T-cell (primary cell): ENCODE measurements around the gene SPINK4. TPM values are rescaled to one million over a fixed set of nuclear protein-coding genes. Genes with fewer than 3 reads are reported as not detected.

Source experiments
- ATAC-seq, 4 experiments: fragments of 200-7000 bp in 3 of 4; fragments of 150-1000 bp in 1 of 4; cut with Tn5 transposase; replicated peaks in 1 of 4; 1 replicate in 3 of 4; 2 replicates in 1 of 4; pipeline ENCODE4 v1.10.0; 2021; ENCODE audit warnings: moderate library complexity in 3 of 4, mild to moderate bottlenecking in 2 of 4, moderate number of reproducible peaks in 1 of 4
- CTCF ChIA-PET, 2 donors: fragments of 300-600 bp; sonication (Branson Sonifier 250); formaldehyde crosslinking; loops; one replicate each; lab custom pipeline; 2022; ENCODE audit warnings: antibody characterized with exemption in 2 of 2; lab: Charles Lee
- POLR2A ChIA-PET, 2 donors: fragments of 300-600 bp; sonication (Branson Sonifier 250); formaldehyde crosslinking; loops; one replicate each; lab custom pipeline; 2022; ENCODE audit warnings: antibody characterized with exemption in 2 of 2; lab: Charles Lee
- DNase-seq, 35 experiments: peaks; one replicate each; pipeline versions ENCODE4 v3.0.0 to v3.0.0-alpha.2; 2013 to 2023
- H3K27ac ChIP-seq: one replicate; pipeline ENCODE4 v1.5.1; 2013; ENCODE audit warnings: low read length
- H3K27me3 ChIP-seq, 2 experiments: replicated peaks in 1 of 2; 1 replicate in 1 of 2; 2 replicates in 1 of 2; pipeline versions ENCODE4 v1.6.1 to v1.7.0; 2013; ENCODE audit warnings: low read length in 1 of 2, mixed read lengths in 1 of 2; ENCODE audit not compliant: control insufficient read depth in 2 of 2, insufficient read depth in 2 of 2; ENCODE audit errors: extremely low read depth in 1 of 2
- H3K36me3 ChIP-seq, 2 donors: 1 replicate in 1 of 2; 2 replicates in 1 of 2; pipeline versions ENCODE4 v1.6.1 to v1.7.0; 2013; ENCODE audit warnings: low read length in 1 of 2; ENCODE audit not compliant: control insufficient read depth in 2 of 2, insufficient read depth in 1 of 2; ENCODE audit errors: extremely low read depth in 1 of 2
- H3K4me1 ChIP-seq, 2 experiments: 1 replicate in 1 of 2; 2 replicates in 1 of 2; pipeline versions ENCODE4 v1.6.1 to v1.7.0; 2013; ENCODE audit warnings: low read length in 2 of 2, mixed read lengths in 1 of 2; ENCODE audit not compliant: insufficient read depth in 2 of 2, control insufficient read depth in 1 of 2; ENCODE audit errors: extremely low read depth in 1 of 2
- H3K4me3 ChIP-seq, 2 donors: 1 replicate in 1 of 2; 2 replicates in 1 of 2; pipeline versions ENCODE4 v1.5.1 to v1.7.0; 2013; ENCODE audit warnings: mild to moderate bottlenecking in 2 of 2, low read length in 1 of 2, moderate library complexity in 1 of 2; ENCODE audit not compliant: control insufficient read depth in 1 of 2; ENCODE audit errors: extremely low read depth in 1 of 2
- H3K9me3 ChIP-seq: 2 replicates; pipeline ENCODE4 v1.7.0; 2013
- H3K27ac Mint-ChIP-seq, 2 donors: one replicate each; pipeline ENCODE4 v1.8.0; 2020 to 2021; ENCODE audit warnings: mild to moderate bottlenecking in 2 of 2, mixed read lengths in 2 of 2
- H3K27me3 Mint-ChIP-seq, 2 donors: one replicate each; pipeline ENCODE4 v1.8.0; 2021 to 2022; ENCODE audit warnings: mixed read lengths in 2 of 2
- H3K36me3 Mint-ChIP-seq: one replicate; pipeline ENCODE4 v1.8.0; 2021; ENCODE audit warnings: mixed read lengths
- H3K4me1 Mint-ChIP-seq, 3 donors: one replicate each; pipeline ENCODE4 v1.8.0; 2020 to 2022; ENCODE audit warnings: mixed read lengths in 3 of 3, mild to moderate bottlenecking in 1 of 3
- H3K4me3 Mint-ChIP-seq, 3 donors: one replicate each; pipeline ENCODE4 v1.8.0; 2020 to 2022; ENCODE audit warnings: mild to moderate bottlenecking in 3 of 3, mixed read lengths in 3 of 3, moderate library complexity in 3 of 3
- H3K9me3 Mint-ChIP-seq, 3 donors: one replicate each; pipeline ENCODE4 v1.8.0; 2020 to 2022; ENCODE audit warnings: mixed read lengths in 3 of 3
- WGBS: methylation state at CpG from one replicate; pipeline ENCODE4 v1.1.5; 2013; ENCODE audit warnings: missing lambda C conversion rate; ENCODE audit not compliant: insufficient coverage; 5-methylcytosine and 5-hydroxymethylcytosine counted together
- total RNA-seq, 35 experiments: library from RNA in 6 of 35; stranded (reverse) in 6 of 35; fragments of 120-200 nt in 1 of 35; gene quantifications; one replicate each; pipeline versions ENCODE4 v1.2.1 to v1.2.4 and lab custom pipeline; 2013 to 2026

The SPINK4 gene
- total RNA-seq, 5 donors from 2014 or later (not counting 1 experiment from before 2014, with no cell fraction given): not detected

DNA sequence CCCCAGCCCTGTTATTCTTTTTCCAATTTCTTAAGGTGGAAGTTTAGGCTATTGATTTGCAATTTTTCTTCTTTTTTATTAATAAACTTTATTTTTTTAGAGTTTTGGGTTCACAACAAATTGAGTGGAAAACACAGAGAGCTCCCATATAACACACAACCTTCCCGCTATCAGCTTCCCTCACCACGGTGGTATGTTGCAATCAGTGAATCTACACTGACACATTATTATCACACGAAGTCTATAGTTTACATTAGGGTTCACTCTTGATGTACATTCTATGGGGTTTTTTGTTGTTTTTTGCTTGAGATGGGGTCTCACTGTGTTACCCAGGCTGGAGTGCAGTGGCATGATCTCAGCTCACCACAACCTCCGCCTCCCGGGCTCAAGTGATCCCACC, 45.5 kb downstream of the SPINK4 start:
- H3K27ac ChIP-seq: no peak overlapping the region
- ChIA-PET CTCF (interaction anchor here (0.6 to 1.2 kb wide), 3 partner anchors 11 to 32 kb away, joined by 4 to 7 read pairs (median 5); no protein-coding TSS in a partner anchor), POLR2A (interaction anchor here (0.7 kb wide), 2 partner anchors 19 to 1663 kb away, joined by 3 to 4 read pairs; no protein-coding TSS in a partner anchor)
- H3K27me3 ChIP-seq: no peaks in the 10 kb centered on the region
- no peak overlapping the region for H3K4me3 ChIP-seq
- no peaks in the 10 kb centered on the region for H3K27me3 Mint-ChIP-seq
- H3K9me3 ChIP-seq: no peaks in the 10 kb centered on the region
- peaks cover 0 to 19% (median 17%) of the 10 kb centered on the region in 3 donors for H3K4me1 Mint-ChIP-seq
- no peak overlapping the region for H3K4me3 Mint-ChIP-seq
- ATAC-seq (no peak), DNase-seq (no peak)
- no peaks in the 10 kb centered on the region for H3K9me3 Mint-ChIP-seq
- H3K27ac Mint-ChIP-seq: no peak overlapping the region
- peaks cover 3 to 17% of the 10 kb centered on the region in 2 donors for H3K36me3 ChIP-seq
- H3K36me3 Mint-ChIP-seq: peaks cover 21% of the 10 kb centered on the region
- peaks cover 5 to 24% of the 10 kb centered on the region in 2 experiments for H3K4me1 ChIP-seq
- no CpG with 5 or more reads among the region's 5 CpGs for WGBS

DNA sequence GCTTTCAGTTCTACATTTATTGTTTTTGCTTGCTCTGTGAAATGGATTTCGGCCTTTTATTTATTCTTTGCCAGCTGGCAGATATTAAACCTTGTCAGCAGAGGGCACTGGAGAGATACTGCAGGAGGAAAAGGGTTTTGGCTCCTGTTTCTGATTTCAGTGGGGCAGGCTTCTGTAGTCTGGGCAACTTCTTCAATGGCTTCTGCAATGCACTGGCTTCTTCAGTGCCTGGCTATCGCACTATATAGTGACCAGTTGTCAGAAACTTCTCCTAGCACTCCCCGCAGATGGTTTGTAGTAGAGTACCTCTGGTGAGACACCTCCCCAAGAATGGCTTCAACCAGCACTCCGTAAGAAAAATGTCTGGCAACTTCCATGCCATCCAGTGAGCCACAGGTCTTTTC, 47.1 kb downstream of the SPINK4 start:
- H3K4me3 ChIP-seq: no peak overlapping the region
- WGBS: 70% methylated on average over 2 of the region's 4 CpGs
- H3K4me1 ChIP-seq: peaks cover 14 to 40% of the 10 kb centered on the region in 2 experiments
- DNase-seq: peak in 30 of 35 experiments; percentile 17 to 80 (median 46)
- H3K36me3 ChIP-seq: peaks cover 0 to 15% of the 10 kb centered on the region in 2 donors
- Mint-ChIP-seq H3K27ac (peak overlapping the region; percentile 76 to 78), H3K27me3 (no peaks in the 10 kb centered on the region), H3K9me3 (no peaks in the 10 kb centered on the region), H3K4me3 (no peak overlapping the region), H3K4me1 (peaks cover 13 to 33% (median 29%) of the 10 kb centered on the region in 3 donors), H3K36me3 (peaks cover 16% of the 10 kb centered on the region)
- H3K9me3 ChIP-seq: no peaks in the 10 kb centered on the region
- POLR2A ChIA-PET: no interaction called here
- H3K27me3 ChIP-seq: no peaks in the 10 kb centered on the region
- CTCF ChIA-PET: interaction anchor here (0.6 to 1.6 kb wide), 8 partner anchors 10 to 745 kb away, joined by 3 to 5 read pairs (median 3); partner anchors contain the start of gene NOL6 (in 1 of the 2)
- H3K27ac ChIP-seq: peak overlapping the region; percentile 43
- no peak for ATAC-seq

DNA sequence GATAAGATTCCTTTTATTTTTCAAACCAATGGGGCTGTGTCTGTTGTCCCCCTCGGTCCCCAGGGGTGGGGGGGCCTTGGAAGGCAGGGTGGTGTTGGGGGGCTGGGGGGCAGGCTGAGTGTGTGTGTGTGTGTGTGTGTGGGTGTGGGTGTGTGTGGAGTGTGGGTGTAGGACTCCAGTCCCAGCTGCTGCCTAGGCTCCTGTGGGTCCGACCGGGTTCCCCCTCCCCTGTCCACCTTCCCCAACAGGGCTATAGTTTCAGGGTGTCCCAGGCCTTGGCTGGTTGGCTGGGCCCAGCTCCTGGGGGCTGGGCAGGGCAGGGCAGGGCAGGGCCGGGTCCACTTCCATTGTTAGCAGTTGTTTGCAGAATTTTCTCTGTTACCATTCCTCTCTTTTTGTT, 48.3 kb downstream of the SPINK4 start:
- no peaks in the 10 kb centered on the region for H3K27me3 ChIP-seq
- ATAC-seq (no peak), DNase-seq (no peak)
- peaks cover 19 to 44% of the 10 kb centered on the region in 2 experiments for H3K4me1 ChIP-seq
- H3K4me1 Mint-ChIP-seq: peaks cover 24 to 45% (median 40%) of the 10 kb centered on the region in 3 donors
- H3K36me3 Mint-ChIP-seq: peaks cover 19% of the 10 kb centered on the region
- ChIA-PET CTCF (interaction anchor here in 1 of 2 donors (0.8 to 1.6 kb wide), 3 partner anchors 8 to 90 kb away, joined by 3 to 5 read pairs (median 3); no protein-coding TSS in a partner anchor), POLR2A (interaction anchor here in 1 of 2 donors (0.6 kb wide), 1 partner anchor 262 kb away, joined by 3 read pairs; no protein-coding TSS in a partner anchor)
- peak overlapping the region; percentile 68 to 79 for H3K27ac Mint-ChIP-seq
- WGBS: no CpG with 5 or more reads among the region's 4 CpGs
- no peaks in the 10 kb centered on the region for H3K9me3 ChIP-seq
- H3K27ac ChIP-seq: peak overlapping the region; percentile 100
- H3K27me3 Mint-ChIP-seq: no peaks in the 10 kb centered on the region
- no peaks in the 10 kb centered on the region for H3K9me3 Mint-ChIP-seq
- H3K36me3 ChIP-seq: peaks cover 3 to 12% of the 10 kb centered on the region in 2 donors
- H3K4me3 ChIP-seq: no peak overlapping the region
- peak overlapping the region in 2 of 3 donors; percentile 45 to 48 for H3K4me3 Mint-ChIP-seq

DNA sequence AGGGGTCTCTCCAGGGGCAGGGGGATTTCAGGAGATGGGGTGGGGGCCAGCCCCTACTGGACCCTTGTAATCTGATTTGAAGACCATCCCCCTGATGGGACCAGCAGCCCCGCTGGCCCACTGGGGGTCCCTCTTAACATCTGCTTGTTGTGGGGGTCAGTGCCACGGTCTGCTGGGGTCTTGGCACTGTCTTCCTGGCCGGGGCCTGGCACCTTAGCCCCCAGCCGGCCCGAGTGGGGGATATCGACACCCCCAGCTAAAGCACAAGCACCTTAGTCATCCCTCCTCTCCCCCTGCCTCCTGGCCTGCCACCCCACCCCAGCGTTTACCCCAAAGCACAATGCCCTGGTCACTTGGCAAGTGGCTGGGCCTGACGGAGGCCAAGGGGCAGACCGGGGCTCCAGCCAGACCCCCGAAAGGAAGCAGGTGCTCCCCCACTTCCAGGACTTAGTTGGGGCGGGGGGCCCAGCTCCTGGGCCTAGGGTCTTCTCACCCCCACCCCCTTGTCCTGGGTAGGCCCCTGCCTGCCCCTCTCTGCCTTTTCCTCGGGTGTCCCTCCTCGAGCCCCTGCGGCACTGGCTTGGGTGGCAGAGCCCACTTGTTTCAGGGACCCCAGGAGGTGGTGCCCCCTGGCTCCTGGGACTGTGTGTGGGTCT, 49.0 kb downstream of the SPINK4 start:
- Histone ChIP-seq H3K27ac (peak overlapping the region; percentile 100), H3K27me3 (no peaks in the 10 kb centered on the region), H3K36me3 (peaks cover 3 to 14% of the 10 kb centered on the region in 2 donors), H3K4me3 (peak overlapping the region in 1 of 2 donors; percentile 88), H3K4me1 (peaks cover 19 to 44% of the 10 kb centered on the region in 2 experiments), H3K9me3 (no peaks in the 10 kb centered on the region)
- H3K27me3 Mint-ChIP-seq: no peaks in the 10 kb centered on the region
- peak in 6 of 35 experiments; percentile 2 to 16 (median 6) for DNase-seq
- no peaks in the 10 kb centered on the region for H3K9me3 Mint-ChIP-seq
- WGBS: 81% methylated on average over 11 of the region's 14 CpGs
- peak overlapping the region in 1 of 3 donors; percentile 84 for H3K4me3 Mint-ChIP-seq
- POLR2A ChIA-PET: no interaction called here
- peaks cover 30 to 52% (median 47%) of the 10 kb centered on the region in 3 donors for H3K4me1 Mint-ChIP-seq
- CTCF ChIA-PET: no interaction called here
- H3K36me3 Mint-ChIP-seq: peaks cover 23% of the 10 kb centered on the region
- peak overlapping the region; percentile 79 to 100 for H3K27ac Mint-ChIP-seq
- ATAC-seq: no peak

DNA sequence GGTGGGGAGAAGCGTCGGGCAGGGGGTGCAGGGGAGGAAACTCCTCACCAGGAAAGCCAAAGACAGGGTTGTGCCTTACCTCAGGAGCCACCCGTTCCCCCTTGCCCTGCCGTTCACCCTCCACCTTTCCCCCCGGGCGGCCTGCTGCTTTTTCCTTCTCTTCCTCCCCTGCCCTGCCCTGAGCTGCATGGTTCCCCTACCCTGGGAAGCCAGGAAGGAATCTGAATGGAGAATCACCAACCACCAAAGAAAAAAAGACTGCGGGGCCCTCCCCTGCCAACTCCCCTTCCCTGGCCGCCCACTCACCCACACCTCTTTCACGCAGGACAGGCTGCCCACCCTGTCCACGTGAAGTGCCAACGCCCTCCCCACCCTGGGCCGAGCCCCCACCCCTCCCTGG, 49.5 kb downstream of the SPINK4 start:
- H3K27ac ChIP-seq: peak overlapping the region; percentile 100
- Mint-ChIP-seq H3K4me1 (peaks cover 33 to 57% (median 53%) of the 10 kb centered on the region in 3 donors), H3K27ac (peak overlapping the region; percentile 100), H3K9me3 (no peaks in the 10 kb centered on the region), H3K4me3 (peak overlapping the region; percentile 84 to 99 (median 98)), H3K36me3 (peaks cover 26% of the 10 kb centered on the region), H3K27me3 (no peaks in the 10 kb centered on the region)
- POLR2A ChIA-PET: interaction anchor here (0.6 to 1.4 kb wide), 7 partner anchors 134 to 267 kb away, joined by 3 to 17 read pairs (median 4); partner anchors contain the start of genes NOL6 (in 2 of the 2), DNAJA1 (in 1 of the 2) and SMU1 (in 1 of the 2)
- DNase-seq (peak in 15 of 35 experiments; percentile 1 to 33 (median 17)), ATAC-seq (no peak)
- 16% methylated on average over 3 of the region's 12 CpGs for WGBS
- H3K4me1 ChIP-seq: peaks cover 19 to 45% of the 10 kb centered on the region in 2 experiments
- peaks cover 3 to 16% of the 10 kb centered on the region in 2 donors for H3K36me3 ChIP-seq
- H3K27me3 ChIP-seq: no peaks in the 10 kb centered on the region
- CTCF ChIA-PET: interaction anchor here in 1 of 2 donors (0.7 to 0.9 kb wide), 4 partner anchors 11 to 213 kb away, joined by 3 to 8 read pairs (median 7); partner anchors contain the start of genes BAG1, CHMP5 and SMU1
- no peaks in the 10 kb centered on the region for H3K9me3 ChIP-seq
- peak overlapping the region in 1 of 2 donors; percentile 88 for H3K4me3 ChIP-seq

DNA sequence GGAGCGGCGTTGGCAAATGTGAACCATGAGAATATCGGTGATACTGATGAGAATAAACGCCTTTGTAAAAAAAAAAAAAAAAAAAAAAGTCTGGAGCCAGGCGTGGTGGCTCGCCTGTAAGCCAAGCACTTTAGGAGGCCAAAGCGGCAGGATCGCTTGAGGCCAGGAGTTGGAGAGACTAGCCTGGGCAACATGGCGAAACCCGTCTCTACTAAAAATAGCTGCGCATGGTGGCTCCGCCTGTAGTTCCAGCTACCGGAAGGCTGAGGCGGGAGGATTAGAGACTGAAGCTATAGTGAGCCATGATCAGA, 49.9 kb downstream of the SPINK4 start:
- peak overlapping the region; percentile 84 to 99 (median 98) for H3K4me3 Mint-ChIP-seq
- Histone ChIP-seq H3K9me3 (no peaks in the 10 kb centered on the region), H3K27me3 (no peaks in the 10 kb centered on the region), H3K27ac (peak overlapping the region; percentile 100), H3K36me3 (peaks cover 3 to 20% of the 10 kb centered on the region in 2 donors), H3K4me3 (peak overlapping the region; percentile 85 to 88), H3K4me1 (peaks cover 19 to 49% of the 10 kb centered on the region in 2 experiments)
- POLR2A ChIA-PET: interaction anchor here (0.6 to 1.4 kb wide), 9 partner anchors 129 to 268 kb away, joined by 3 to 17 read pairs (median 4); partner anchors contain the start of genes NOL6 (in 2 of the 2), DNAJA1 (in 1 of the 2) and SMU1 (in 1 of the 2)
- H3K27ac Mint-ChIP-seq: peak overlapping the region; percentile 100
- H3K4me1 Mint-ChIP-seq: peaks cover 37 to 61% (median 57%) of the 10 kb centered on the region in 3 donors
- CTCF ChIA-PET: interaction anchor here in 1 of 2 donors (0.6 to 0.9 kb wide), 10 partner anchors 11 to 889 kb away, joined by 3 to 10 read pairs (median 6); partner anchors contain the start of genes BAG1, CHMP5, NOL6 and SMU1
- no peaks in the 10 kb centered on the region for H3K9me3 Mint-ChIP-seq
- peaks cover 30% of the 10 kb centered on the region for H3K36me3 Mint-ChIP-seq
- no peak for DNase-seq
- 0% methylated on average over 8 of the region's 14 CpGs for WGBS
- no peak for ATAC-seq
- no peaks in the 10 kb centered on the region for H3K27me3 Mint-ChIP-seq
